Mammary epithelial cell (primary cell): ENCODE measurements around the gene LMBR1L.

ENCODE experiments used
- CTCF ChIP-seq, 2 donors: IDR thresholded peaks in 1 of 2; conservative IDR thresholded peaks in 1 of 2; 2 replicates each; pipeline ENCODE4 v1.5.1; 2011 to 2012; ENCODE audit warnings: inconsistent platforms in 2 of 2, low read length in 2 of 2, mild to moderate bottlenecking in 2 of 2, control low read depth in 1 of 2, low read depth in 1 of 2; ENCODE audit not compliant: insufficient read depth in 1 of 2; ENCODE audit errors: extremely low read depth in 1 of 2
- EZH2 ChIP-seq: IDR thresholded peaks from 2 replicates; pipeline ENCODE4 v1.6.1; 2012; ENCODE audit warnings: low read length, inconsistent platforms, borderline replicate concordance

- no peak for TF ChIP-seq CTCF (conservative IDR thresholded peaks at IDR 0.05 in 1 of 2, IDR thresholded peaks at IDR 0.05 in 1 of 2; ENCODE audit: extremely low read depth in 1 of 2, insufficient read depth in 1 of 2, low read depth in 1 of 2, low read length in 2 of 2)
- no peak for TF ChIP-seq EZH2
Observed at GRCh38 chr12:49144384-49144783, 33.7 kb upstream of the LMBR1L start.
